Measurements from ENCODE around the gene FNDC10. TPM values are rescaled to one million over a fixed set of nuclear protein-coding genes. Genes with fewer than 3 reads are reported as not detected.
A peak's percentile ranks its signal among the peaks of the same experiment; 100 is the strongest.

FNDC10 gene
- total RNA-seq, 1 experiment from 2014 or later = 30.4 TPM

- Mint-ChIP-seq H3K9me3 (no peaks in the 10 kb centered on the region), H3K27ac (no peak overlapping the region), H3K4me3 (no peak overlapping the region), H3K36me3 (0 out of 2 replicates have a peak, but pooled peaks cover 3% of the 10 kb centered on the region), H3K4me1 (peaks cover 17% of the 10 kb centered on the region), H3K27me3 (ENCODE audit: low read depth) (no peaks in the 10 kb centered on the region)
- no peak for ATAC-seq
- ChIA-PET POLR2A (interaction anchor here (1.1 kb wide), 1 partner anchor 12 kb away, joined by 3 read pairs; no protein-coding TSS in a partner anchor), CTCF (interaction anchor here (1.3 to 4.4 kb wide), 2 partner anchors 11 to 22 kb away, joined by 3 to 30 read pairs; no protein-coding TSS in a partner anchor)
- TF ChIP-seq NR1H2 (CRISPR knock-in tag; IDR thresholded peaks at IDR 0.05) (0 out of 2 replicates have a peak, but pooled peaks have one; percentile 44), ETV6 (CRISPR knock-in tag; IDR thresholded peaks at IDR 0.05) (no peak), HMGA2 (CRISPR knock-in tag; IDR thresholded peaks at IDR 0.05) (no peak)
- no peak for DNase-seq (ENCODE audit: low spot score)
Measured at GRCh38 chr1:1618396-1619068, 18.6 kb upstream of the FNDC10 start.

- TF ChIP-seq ELF4 (CRISPR knock-in tag; IDR thresholded peaks at IDR 0.05; ENCODE audit: low read depth) (no peak), NFATC4 (CRISPR knock-in tag; IDR thresholded peaks at IDR 0.05) (no peak), AR (CRISPR knock-in tag; IDR thresholded peaks at IDR 0.05) (no peak), ZNF396 (CRISPR knock-in tag; IDR thresholded peaks at IDR 0.05; ENCODE audit: borderline replicate concordance) (no peak), AFF4 (CRISPR knock-in tag; IDR thresholded peaks at IDR 0.05; ENCODE audit: borderline replicate concordance) (no peak), PRDM15 (CRISPR knock-in tag; IDR thresholded peaks at IDR 0.05) (no peak), KAT7 (CRISPR knock-in tag; IDR thresholded peaks at IDR 0.05; ENCODE audit: borderline replicate concordance) (no peak), TP53 (CRISPR knock-in tag; IDR thresholded peaks at IDR 0.05) (no peak), NFE2L1 (CRISPR knock-in tag; IDR thresholded peaks at IDR 0.05) (no peak), NR1H2 (CRISPR knock-in tag; IDR thresholded peaks at IDR 0.05) (no peak), ZSCAN18 (CRISPR knock-in tag; IDR thresholded peaks at IDR 0.05) (no peak), ZMAT4 (CRISPR knock-in tag; IDR thresholded peaks at IDR 0.05) (no peak), CBFB (CRISPR knock-in tag; IDR thresholded peaks at IDR 0.05; ENCODE audit: low read depth) (no peak), HMGA2 (CRISPR knock-in tag; IDR thresholded peaks at IDR 0.05) (no peak)
- DNase-seq (ENCODE audit: low spot score) = no peak
- Mint-ChIP-seq H3K27me3 (ENCODE audit: low read depth) (no peaks in the 10 kb centered on the region), H3K4me3 (peak overlapping the region; percentile 74; the same call in 1 of the 2 replicates), H3K4me1 (peaks cover 18% of the 10 kb centered on the region), H3K9me3 (no peaks in the 10 kb centered on the region), H3K36me3 (0 out of 2 replicates have a peak, but pooled peaks cover 5% of the 10 kb centered on the region), H3K27ac (no peak overlapping the region)
- ChIA-PET POLR2A (no interaction called here), CTCF (interaction anchor here (4.4 kb wide), 1 partner anchor 11 kb away, joined by 30 read pairs; no protein-coding TSS in a partner anchor)
- ATAC-seq = no peak
Measured at GRCh38 chr1:1617925-1618324, 18.0 kb upstream of the FNDC10 start.

Measured in WTC11 (cell line).